Stimulated activated CD8-positive, alpha-beta memory T cell treated with anti-CD3 and anti-CD28 coated beads, Interleukin-2, amount 100 ng/mL, for 1 hour (primary cell): Measurements from ENCODE around the gene SYCE3.

Experiments
- DNase-seq, 2 donors: peaks; one replicate each; pipeline ENCODE4 v3.0.0-alpha.2; 2020; ENCODE audit warnings: low read depth in 2 of 2

SYCE3 gene

GRCh38 chr22:50600538-50600937, 37.8 kb upstream of the SYCE3 start, which contains the start of gene MAPK8IP2:
TSS of gene MAPK8IP2 (plus strand) at chr22:50600793. CDS start at chr22:50600819, 26 bp downstream.
- DNase-seq, result no peak

GRCh38 chr22:50599816-50600455, 37.2 kb upstream of the SYCE3 start:
- DNase-seq, result peak in 1 of 2 donors; percentile 27

GRCh38 chr22:50597097-50597496, 34.4 kb upstream of the SYCE3 start:
- no peak for DNase-seq

DNA sequence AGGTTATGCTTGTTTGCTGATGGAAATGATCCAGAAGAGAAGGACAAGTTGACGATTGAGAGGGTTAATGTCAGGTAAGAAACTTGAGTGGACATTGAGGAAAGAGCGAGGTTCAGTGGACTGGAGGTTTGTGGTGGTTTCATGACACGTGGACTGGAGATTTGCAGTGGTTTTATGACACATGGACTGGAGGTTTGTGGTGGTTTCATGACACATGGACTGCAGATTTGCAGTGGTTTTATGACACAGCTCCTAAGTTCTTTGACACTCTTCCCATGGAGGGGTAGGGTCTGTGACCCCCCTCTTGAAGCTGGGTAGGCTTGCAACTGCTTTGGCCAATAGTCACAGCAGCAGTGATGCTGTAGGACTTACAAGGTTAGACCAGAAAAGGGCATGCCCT, 32.5 kb upstream of the SYCE3 start:
- DNase-seq, result no peak

- no peak for DNase-seq
Measured at GRCh38 chr22:50587407-50587806, 24.7 kb upstream of the SYCE3 start.

DNA sequence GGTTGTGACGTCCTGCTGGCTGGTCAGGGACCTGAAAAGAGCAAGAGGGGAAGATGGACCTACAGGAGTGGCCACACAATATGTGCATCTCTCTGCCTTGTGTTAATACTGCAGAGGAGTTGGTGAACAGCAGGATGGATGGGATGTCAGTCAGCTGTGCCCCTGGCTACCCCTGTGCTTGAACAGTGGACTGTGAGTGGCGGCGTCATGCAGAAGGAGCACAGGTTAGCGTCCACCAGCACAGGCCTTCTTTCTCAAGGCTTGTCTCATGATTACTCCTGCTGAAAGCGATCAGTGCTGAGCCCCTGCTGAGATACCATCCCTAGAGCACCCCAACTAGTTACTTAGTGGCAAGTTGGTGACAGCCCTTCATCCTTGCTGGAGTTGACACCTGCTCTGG, 23.7 kb upstream of the SYCE3 start:
- no peak for DNase-seq

GRCh38 chr22:50585781-50586180, 23.1 kb upstream of the SYCE3 start:
- DNase-seq, result no peak

- no peak for DNase-seq
Measured at GRCh38 chr22:50585238-50585637, 22.5 kb upstream of the SYCE3 start.

- DNase-seq, result no peak
Measured at GRCh38 chr22:50584106-50585096, 21.7 kb upstream of the SYCE3 start.

- DNase-seq, result no peak
Measured at GRCh38 chr22:50583294-50583861, 20.7 kb upstream of the SYCE3 start.

DNA sequence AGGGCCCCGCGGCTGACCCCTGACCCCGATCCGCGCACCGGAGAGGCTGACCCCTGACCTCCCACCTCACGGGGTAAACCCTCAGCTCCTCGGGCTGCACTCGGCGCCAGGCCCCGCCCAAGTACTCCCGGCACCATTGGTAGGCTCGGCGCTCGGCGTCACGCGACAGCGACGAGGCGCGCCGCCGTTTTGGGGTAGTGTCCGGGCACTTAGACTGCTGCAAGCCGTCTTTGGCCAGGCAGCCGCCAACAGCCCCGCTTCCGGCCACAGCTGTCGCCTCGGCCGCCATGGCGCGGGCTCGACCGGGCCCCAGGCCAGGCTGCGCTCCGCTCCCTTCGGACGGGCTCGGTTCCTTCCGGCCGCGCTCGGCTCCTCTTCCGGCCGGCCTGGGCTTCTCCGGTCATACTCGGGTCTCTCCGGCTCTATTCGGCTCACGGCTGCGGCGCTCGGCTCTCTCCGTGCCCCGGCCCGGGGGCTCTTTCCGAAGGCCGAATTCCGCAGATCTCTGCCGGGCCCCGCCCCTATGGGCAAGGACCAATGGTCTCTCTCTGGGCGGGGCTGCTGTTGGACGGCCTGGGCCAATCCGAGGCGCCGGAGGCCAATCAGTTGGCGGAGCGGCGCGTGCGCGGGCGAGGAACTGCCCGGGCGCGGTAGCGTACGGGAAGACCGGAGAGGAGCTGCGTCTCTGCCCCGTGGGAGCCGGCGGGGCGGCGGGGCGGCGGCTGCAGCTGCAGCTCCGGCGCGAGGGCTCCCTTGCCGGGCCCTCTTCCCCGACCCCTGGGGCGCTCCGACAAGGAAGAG, 20.0 kb upstream of the SYCE3 start, which contains the start of gene CHKB:
TSS of gene CHKB (minus strand) at position 357 of the 801 bp plus-strand sequence. CDS start at position 289, 68 bp downstream.
- DNase-seq, result peak; percentile 93 to 98

GRCh38 chr22:50581950-50582492, 19.3 kb upstream of the SYCE3 start:
- no peak for DNase-seq

DNA sequence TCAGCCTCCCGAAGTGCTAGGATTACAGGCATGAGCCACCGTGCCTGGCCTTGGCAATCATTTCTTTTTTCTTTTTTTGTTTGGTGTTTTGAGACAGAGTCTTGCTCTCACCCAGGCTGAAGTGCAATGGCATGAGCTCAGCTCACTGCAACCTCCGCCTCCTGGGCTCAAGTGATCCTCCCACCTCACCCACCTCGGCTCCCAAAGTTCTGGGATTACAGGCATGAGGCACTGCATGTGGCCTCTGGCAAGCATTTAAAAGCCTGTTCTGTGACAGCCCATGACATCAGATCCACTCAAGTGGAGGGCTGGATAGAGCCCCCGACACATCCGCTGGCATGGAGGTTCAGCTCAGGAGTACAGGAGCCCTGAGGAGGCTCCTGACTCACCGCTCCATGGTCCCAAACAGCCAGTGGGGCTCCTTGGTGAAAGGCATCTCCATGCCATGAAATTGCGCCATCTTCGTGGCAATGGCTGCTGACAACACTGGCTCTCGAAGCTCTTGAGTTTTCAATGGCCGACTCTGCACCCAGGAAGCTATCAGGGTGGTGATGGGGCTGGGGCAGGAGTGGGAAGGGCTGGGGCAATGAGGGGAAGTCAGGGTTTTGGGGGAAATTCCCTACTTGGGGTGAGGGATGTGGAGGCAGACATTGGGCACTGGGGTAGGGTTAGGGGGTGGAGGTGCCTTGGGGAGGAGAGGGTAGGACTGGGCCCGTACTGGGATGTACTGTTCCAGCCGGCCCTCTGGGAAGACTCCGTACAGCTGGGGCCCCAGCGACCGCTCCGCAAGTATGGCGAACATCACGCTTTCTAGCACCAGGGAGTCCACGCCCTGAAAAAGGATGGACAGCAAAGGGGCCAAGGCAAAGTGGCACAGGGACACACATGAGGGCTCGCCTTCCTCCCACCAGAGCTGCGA, 18.6 kb upstream of the SYCE3 start:
- DNase-seq, result no peak

GRCh38 chr22:50579752-50580151, 17.0 kb upstream of the SYCE3 start:
- DNase-seq, result no peak

DNA sequence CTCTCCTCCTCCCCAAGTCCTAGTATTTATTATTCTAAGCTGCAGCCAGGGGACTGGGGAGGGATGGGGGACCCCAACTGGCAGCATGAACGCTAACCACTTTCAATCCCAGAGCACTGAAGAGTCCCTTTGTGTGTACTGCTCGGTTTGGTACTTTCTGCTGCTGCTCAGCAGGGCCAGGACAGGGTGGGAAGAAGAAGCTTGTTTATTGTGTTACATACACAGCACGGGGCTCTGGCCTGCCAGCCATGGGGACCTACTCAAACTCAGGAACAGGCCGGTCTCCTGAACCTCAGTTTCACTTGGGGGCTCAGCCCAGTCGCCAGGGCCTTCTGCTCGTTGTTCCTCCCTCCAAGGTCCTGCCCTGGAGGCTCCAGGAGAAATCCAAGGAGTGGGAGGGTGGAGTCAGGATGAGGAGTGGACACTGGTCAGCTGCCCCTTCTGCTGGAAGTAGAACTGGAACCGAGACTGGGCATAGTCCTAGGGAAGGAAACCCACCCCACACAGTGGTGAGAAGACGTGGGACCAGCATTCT, 16.1 kb upstream of the SYCE3 start:
- DNase-seq, result no peak

GRCh38 chr22:50577987-50578775, 15.5 kb upstream of the SYCE3 start, which contains the start of gene CPT1B:
TSS of gene CPT1B (minus strand) at chr22:50578427. CDS start at chr22:50577915, 512 bp downstream.
- no peak for DNase-seq

GRCh38 chr22:50577697-50577986, 14.9 kb upstream of the SYCE3 start:
- DNase-seq, result no peak

DNA sequence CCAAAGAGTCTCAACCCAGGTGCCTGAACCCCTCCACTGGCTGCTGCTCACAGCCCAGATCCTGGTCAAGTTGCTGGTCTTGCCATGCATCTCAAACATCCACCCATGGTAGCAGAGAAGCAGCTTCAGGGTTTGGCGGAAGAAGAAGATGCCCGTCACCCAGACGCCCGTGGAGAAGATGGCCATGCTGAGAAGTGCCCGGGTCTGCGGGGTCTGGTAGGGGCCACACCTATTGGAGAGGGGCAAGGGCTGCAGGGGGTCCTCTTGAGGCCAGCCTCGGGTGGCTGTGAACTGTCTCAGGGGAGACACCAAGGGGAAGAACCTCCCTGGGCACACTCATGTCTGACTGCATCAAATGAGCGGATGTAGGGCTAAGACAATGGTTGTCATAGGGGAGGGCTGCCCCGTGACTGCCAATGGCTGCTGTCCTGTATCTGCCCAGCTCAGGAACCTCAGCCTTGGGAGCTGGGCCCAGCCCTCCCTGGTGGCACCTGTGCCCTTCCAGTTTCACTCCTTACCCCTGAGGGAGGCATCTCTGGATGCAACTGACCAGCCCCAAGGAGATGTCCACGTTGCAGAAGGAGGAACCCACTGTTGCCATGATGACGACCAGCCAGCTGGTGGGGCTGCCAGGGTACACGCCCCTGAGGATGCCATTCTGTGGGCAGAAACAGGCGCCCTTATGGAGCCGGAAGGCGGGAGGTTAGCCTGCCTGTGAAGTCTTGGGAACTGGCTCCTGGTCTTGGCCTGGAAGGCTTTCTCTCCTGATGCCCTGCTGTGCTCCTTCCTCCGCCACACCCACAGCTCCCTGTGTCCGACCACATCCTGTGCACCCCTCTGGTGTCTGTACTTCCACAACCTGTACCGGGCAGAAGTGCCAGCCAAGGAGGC, 14.3 kb upstream of the SYCE3 start:
- DNase-seq, result no peak
